ENCODE results near the gene ZNF91.

- TF ChIP-seq CTCF (optimal IDR thresholded peaks at IDR 0.05 in 1 of 3, IDR thresholded peaks at IDR 0.05 in 1 of 3, conservative IDR thresholded peaks at IDR 0.05 in 1 of 3; ENCODE audit: extremely low read depth in 1 of 3, insufficient read depth in 2 of 3, low read length in 3 of 3) (no peak), EZH2 (IDR thresholded peaks at IDR 0.05; ENCODE audit: low read length) (no peak)
Measured at GRCh38 chr19:23406091-23406490, 10.8 kb upstream of the ZNF91 start.
